Measurements from ENCODE around the gene APC.

DNA sequence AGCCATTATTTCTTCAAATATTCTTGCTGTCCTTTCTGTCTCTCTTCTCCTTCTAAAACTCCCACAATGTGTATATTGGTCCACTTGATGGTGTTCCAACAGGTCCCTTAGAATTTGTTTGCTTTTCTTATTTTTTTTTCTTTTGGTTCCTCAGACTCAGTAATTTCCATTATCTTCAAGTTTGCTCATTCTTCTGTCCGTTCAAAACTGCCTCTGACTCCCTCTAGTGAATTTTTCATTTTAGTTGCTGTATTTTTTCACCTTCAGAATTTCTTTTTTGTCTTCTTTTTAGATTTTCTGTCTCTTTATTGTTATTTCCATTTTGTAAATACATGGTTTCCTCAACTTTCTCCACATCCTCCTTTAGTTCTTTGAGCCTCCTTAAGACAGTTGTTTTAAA is 117.0 kb downstream of the APC start:
- TF ChIP-seq BCL3 (IDR thresholded peaks at IDR 0.05; ENCODE audit: borderline replicate concordance, insufficient read depth, low read depth, low read length, poor library complexity, severe bottlenecking) (no peak), SIN3A (IDR thresholded peaks at IDR 0.05; ENCODE audit: low read depth, low read length) (no peak), RAD21 (IDR thresholded peaks at IDR 0.05; ENCODE audit: insufficient read depth, low read depth, low read length) (no peak)
- TF ChIP-seq, protein P1, sequence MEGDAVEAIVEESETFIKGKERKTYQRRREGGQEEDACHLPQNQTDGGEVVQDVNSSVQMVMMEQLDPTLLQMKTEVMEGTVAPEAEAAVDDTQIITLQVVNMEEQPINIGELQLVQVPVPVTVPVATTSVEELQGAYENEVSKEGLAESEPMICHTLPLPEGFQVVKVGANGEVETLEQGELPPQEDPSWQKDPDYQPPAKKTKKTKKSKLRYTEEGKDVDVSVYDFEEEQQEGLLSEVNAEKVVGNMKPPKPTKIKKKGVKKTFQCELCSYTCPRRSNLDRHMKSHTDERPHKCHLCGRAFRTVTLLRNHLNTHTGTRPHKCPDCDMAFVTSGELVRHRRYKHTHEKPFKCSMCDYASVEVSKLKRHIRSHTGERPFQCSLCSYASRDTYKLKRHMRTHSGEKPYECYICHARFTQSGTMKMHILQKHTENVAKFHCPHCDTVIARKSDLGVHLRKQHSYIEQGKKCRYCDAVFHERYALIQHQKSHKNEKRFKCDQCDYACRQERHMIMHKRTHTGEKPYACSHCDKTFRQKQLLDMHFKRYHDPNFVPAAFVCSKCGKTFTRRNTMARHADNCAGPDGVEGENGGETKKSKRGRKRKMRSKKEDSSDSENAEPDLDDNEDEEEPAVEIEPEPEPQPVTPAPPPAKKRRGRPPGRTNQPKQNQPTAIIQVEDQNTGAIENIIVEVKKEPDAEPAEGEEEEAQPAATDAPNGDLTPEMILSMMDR (IDR thresholded peaks at IDR 0.05 in 2 of 3, conservative IDR thresholded peaks at IDR 0.05 in 1 of 3; ENCODE audit: control insufficient read depth in 2 of 3, extremely low read depth in 1 of 3, insufficient read depth in 1 of 3, low read depth in 3 of 3, low read length in 3 of 3): no peak

All from GM12878 (cell line).